GM19351 (cell line): ENCODE results near the gene STT3A.

Experiments
- ATAC-seq: cut with Tn5 transposase; IDR thresholded peaks from one replicate; pipeline ENCODE4 v1.9.1; 2021; ENCODE audit warnings: mild to moderate bottlenecking, moderate library complexity; ENCODE audit not compliant: unreplicated experiment

STT3A gene

GRCh38 chr11:125649465-125650166 lies 57.0 kb downstream of the STT3A start:
- no peak for ATAC-seq

DNA sequence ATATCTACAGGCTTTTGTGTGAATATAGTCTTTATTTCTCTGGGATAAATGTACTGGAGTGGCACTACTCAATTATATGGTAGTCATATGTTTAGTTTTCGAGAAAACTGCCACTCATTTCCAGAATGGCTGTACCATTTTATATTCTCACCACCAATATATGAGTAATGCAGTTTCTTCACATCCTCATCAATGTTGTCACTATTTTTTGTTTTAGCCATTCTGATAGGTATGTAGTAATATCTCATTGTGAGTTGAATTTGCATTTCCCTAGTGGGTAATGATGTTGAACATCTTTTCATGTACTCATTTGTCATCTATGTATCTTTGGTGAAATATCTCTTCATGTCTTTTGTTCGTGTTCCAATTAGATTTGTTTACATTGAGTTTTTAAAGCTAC lies 70.0 kb downstream of the STT3A start:
- no peak for ATAC-seq

DNA sequence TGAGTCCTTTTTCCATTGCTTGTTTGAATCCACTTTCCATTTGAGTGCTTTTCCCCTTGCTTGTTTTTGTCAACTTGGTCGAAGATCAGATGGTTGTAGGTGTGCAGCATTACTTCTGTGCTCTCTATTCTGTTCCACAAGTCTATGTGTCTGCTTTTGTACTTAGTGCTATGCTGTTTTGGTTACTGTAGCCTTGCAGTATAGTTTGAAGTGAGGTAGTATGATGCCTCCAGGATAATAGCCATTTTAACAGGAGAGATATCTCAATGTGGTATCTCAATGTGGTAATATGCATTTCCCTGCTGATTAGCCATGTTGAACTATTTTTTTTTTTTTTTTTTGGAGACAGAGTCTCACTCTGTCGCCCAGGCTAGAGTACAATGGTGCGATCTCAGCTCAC lies 71.3 kb downstream of the STT3A start:
- ATAC-seq: no peak

GRCh38 chr11:125667151-125667550 lies 74.5 kb downstream of the STT3A start:
- ATAC-seq: no peak

GRCh38 chr11:125670172-125670571 lies 77.5 kb downstream of the STT3A start:
- ATAC-seq: no peak

DNA sequence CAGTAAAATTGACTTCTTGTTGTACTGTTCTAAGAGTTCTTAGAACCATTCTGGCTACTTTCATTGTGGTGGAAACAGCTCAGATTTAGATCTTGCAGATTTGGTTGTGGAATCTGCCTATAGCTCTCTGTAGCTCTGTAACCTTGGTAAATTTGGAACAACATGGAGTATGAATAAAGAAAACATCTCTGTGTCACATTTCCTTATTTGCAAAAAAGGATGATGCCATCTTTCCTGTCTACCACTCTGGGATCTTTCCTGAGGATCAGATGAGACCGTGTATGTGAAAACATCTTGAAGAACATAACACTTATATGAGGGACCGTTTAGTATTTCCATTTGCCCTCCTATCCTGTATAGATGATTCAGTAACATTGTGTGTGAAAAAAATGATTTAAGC lies 78.9 kb downstream of the STT3A start:
- ATAC-seq: no peak
